Fibroblast of pulmonary artery (primary cell): ENCODE results near the gene FBXO27.
A peak's percentile ranks its signal among the peaks of the same experiment; 100 is the strongest.

Source experiments
- DNase-seq: peaks from one replicate; pipeline ENCODE4 v3.0.0-alpha.2; 2010; ENCODE audit warnings: low read depth
- H3K4me3 ChIP-seq: replicated peaks from 2 replicates; pipeline ENCODE4 v1.5.1; 2011; ENCODE audit warnings: low read depth, mild to moderate bottlenecking, control low read depth, low read length, moderate library complexity
- CTCF ChIP-seq: IDR thresholded peaks from 2 replicates; pipeline ENCODE4 v1.5.1; 2011; ENCODE audit warnings: mild to moderate bottlenecking, control low read depth, low read length, inconsistent platforms; ENCODE audit errors: missing control alignments

Gene FBXO27

GRCh38 chr19:39054091-39054470 lies 21.7 kb upstream of the FBXO27 start:
- H3K4me3 ChIP-seq = no peak overlapping the region
- no peak for TF ChIP-seq CTCF
- DNase-seq = no peak

GRCh38 chr19:39053276-39054090 lies 21.1 kb upstream of the FBXO27 start:
- DNase-seq = no peak
- TF ChIP-seq CTCF = no peak
- no peak overlapping the region for H3K4me3 ChIP-seq

- no peak for DNase-seq
- TF ChIP-seq CTCF = no peak
- H3K4me3 ChIP-seq = no peak overlapping the region
Observed at GRCh38 chr19:39052846-39053245, 20.5 kb upstream of the FBXO27 start.

GRCh38 chr19:39052243-39052746 lies 19.9 kb upstream of the FBXO27 start:
- TF ChIP-seq CTCF = peak; percentile 85
- DNase-seq = peak; percentile 69
- H3K4me3 ChIP-seq = no peak overlapping the region

GRCh38 chr19:39047073-39047472 lies 14.7 kb upstream of the FBXO27 start:
- H3K4me3 ChIP-seq = no peak overlapping the region
- no peak for DNase-seq
- TF ChIP-seq CTCF = no peak

- H3K4me3 ChIP-seq = no peak overlapping the region
- DNase-seq = no peak
- no peak for TF ChIP-seq CTCF
Observed at GRCh38 chr19:39046037-39046821, 13.9 kb upstream of the FBXO27 start.
